GM19239 (cell line): ENCODE measurements around the gene OTOS.
A peak's percentile ranks its signal among the peaks of the same experiment; 100 is the strongest.

Experiments
- DNase-seq: peaks from one replicate; pipeline ENCODE4 v3.0.0; 2011; ENCODE audit warnings: low spot score; ENCODE audit not compliant: insufficient read length
- FAIRE-seq: peaks from 2 replicates; lab custom pipeline; 2011; peaks lifted over from hg19 to GRCh38; lab: Jason Lieb, UNC

The OTOS gene

GRCh38 chr2:240139666-240140393 is 628 bp downstream of the OTOS start:
- DNase-seq = no peak
- FAIRE-seq = no peak

- DNase-seq (no peak), FAIRE-seq (no peak)
Measured at GRCh38 chr2:240139011-240139441, 1.4 kb downstream of the OTOS start.

- no peak for DNase-seq
- FAIRE-seq = no peak
Measured at GRCh38 chr2:240138254-240138984, 2.0 kb downstream of the OTOS start.

GRCh38 chr2:240137596-240138253 is 2.7 kb downstream of the OTOS start:
- no peak for DNase-seq
- FAIRE-seq = no peak

GRCh38 chr2:240136671-240137292 is 3.7 kb downstream of the OTOS start:
- FAIRE-seq (no peak), DNase-seq (peak; percentile 38)

GRCh38 chr2:240136013-240136670 is 4.3 kb downstream of the OTOS start, which contains the start of gene COPS9:
TSS of gene COPS9 (minus strand) at chr2:240136305. CDS start at chr2:240136284, 21 bp downstream.
- FAIRE-seq (peak; percentile 84), DNase-seq (peak; percentile 97)

GRCh38 chr2:240135706-240136012 is 4.8 kb downstream of the OTOS start:
- no peak for DNase-seq
- peak; percentile 44 for FAIRE-seq

- no peak for FAIRE-seq
- no peak for DNase-seq
Measured at GRCh38 chr2:240134956-240135520, 5.4 kb downstream of the OTOS start.

- no peak for FAIRE-seq
Measured at GRCh38 chr2:240134466-240134865, 6.0 kb downstream of the OTOS start.

GRCh38 chr2:240133401-240133800 is 7.1 kb downstream of the OTOS start:
- FAIRE-seq (no peak), DNase-seq (no peak)

More at GRCh38 chr2:240134466-240134865, 6.0 kb downstream of the OTOS start:
- no peak for DNase-seq

GRCh38 chr2:240132651-240132980 is 7.8 kb downstream of the OTOS start:
- DNase-seq (no peak), FAIRE-seq (no peak)

- DNase-seq = no peak
- no peak for FAIRE-seq
Measured at GRCh38 chr2:240131941-240132650, 8.4 kb downstream of the OTOS start.

- DNase-seq (no peak), FAIRE-seq (no peak)
Measured at GRCh38 chr2:240131296-240131695, 9.2 kb downstream of the OTOS start.

GRCh38 chr2:240130393-240131195 is 9.9 kb downstream of the OTOS start:
- no peak for FAIRE-seq
- no peak for DNase-seq

- DNase-seq = no peak
- no peak for FAIRE-seq
Measured at GRCh38 chr2:240129731-240130392, 10.6 kb downstream of the OTOS start.

- DNase-seq (no peak), FAIRE-seq (no peak)
Measured at GRCh38 chr2:240129311-240129710, 11.1 kb downstream of the OTOS start.

GRCh38 chr2:240128608-240129145 is 11.8 kb downstream of the OTOS start:
- no peak for FAIRE-seq
- no peak for DNase-seq
